Stimulated activated CD8-positive, alpha-beta memory T cell treated with anti-CD3 and anti-CD28 coated beads, Interleukin-7, amount 100 ng/mL, for 48 hours (primary cell): Measurements from ENCODE around the gene RASEF.
"Not testable (repeated sequence)": the region's sequence is repeated elsewhere in the genome, so short reads cannot be mapped to it uniquely, and the experiment has no call there.

ENCODE experiments used
- DNase-seq, 2 donors: peaks; one replicate each; pipeline ENCODE4 v3.0.0-alpha.2; 2020; ENCODE audit warnings: low read depth in 1 of 2; ENCODE audit errors: extremely low read depth in 1 of 2

The RASEF gene

DNA sequence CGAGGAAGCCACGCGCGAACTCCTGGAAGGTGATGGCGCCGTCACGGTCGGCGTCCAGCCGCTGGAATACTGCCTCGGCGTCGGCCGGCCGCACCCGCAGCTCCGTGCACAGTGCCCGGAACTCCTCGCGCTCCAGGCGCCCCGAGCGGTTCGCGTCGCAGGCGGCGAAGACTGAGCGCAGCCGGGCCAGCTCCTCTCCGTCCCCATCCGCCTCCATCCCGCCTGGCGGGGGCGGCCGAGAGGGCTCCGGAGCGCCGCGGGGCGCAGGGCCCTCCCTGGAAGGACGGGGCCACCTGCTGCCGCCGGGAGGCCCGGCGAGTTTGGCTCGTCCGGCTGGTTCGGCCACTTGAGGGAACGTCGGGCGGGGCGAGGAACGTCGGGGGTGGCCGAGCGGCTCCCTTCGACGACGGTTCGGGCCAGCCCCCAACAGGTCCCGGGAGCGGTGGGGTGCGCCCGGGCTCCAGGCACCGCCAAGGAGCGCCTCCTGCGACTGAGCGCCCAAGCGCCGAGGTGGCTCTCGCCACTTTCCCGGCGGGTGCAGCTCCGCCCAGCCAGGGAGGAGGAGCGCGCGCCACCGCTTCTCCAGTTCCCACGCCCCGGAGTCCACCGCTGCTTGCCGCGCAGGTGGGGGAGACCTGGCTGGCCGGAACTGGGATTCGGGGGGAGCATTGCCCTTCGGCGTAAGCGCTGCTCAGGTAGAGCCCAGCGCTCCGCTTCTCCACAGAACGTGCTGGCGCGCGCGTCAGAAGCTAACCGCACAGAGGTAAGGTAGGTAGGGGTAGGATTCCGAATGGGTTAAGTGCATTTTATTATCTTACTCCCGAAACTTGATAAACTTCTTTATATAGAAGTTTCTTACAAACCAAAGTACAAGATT, at the start of gene RASEF:
TSS of gene RASEF (minus strand) at position 492 of the 877 bp plus-strand sequence. CDS start at position 217, 275 bp downstream.
- no peak for DNase-seq

GRCh38 chr9:83111169-83111568, 48.2 kb upstream of the RASEF start:
- DNase-seq, result no peak

GRCh38 chr9:83109296-83109695, 46.4 kb upstream of the RASEF start:
- no peak for DNase-seq

GRCh38 chr9:83108208-83108607, 45.3 kb upstream of the RASEF start:
- no peak for DNase-seq

DNA sequence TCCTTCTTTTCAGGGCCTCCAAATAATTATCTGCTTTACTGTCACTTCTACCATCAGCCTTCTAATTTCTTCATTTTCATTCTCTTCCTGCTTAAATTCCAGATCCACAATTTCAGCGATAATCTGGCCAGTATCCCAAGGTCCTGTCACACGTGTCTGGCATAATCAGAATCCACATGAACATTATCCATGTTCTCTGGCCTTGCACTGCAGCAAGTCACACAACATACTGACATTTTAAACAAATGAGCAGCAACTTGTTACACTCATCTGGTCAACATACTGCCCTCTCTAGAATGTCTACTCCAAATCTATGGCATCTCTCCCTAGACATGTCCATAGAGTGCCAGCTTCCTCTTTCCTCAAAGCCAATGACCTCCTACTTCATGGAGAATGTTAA, 43.8 kb upstream of the RASEF start:
- no peak for DNase-seq

DNA sequence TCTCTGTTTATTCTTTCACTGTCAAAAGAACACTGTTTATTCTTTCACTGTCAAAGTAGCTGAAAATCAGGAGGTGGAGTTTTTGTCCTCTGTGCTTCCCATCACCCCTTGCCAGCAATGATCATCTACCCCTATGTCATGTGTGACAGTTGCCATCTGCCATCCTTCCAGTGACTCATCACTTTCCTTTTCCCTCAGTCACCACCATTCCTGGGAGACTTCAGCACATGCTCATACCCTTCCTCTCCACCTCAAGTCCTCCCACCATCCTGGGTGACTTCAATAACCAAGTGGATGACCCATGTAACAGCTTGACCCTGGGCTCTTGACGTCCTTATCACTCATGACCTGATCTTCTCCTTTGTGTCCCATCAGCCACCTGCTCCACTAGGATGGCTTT, 43.3 kb upstream of the RASEF start:
- no peak for DNase-seq

DNA sequence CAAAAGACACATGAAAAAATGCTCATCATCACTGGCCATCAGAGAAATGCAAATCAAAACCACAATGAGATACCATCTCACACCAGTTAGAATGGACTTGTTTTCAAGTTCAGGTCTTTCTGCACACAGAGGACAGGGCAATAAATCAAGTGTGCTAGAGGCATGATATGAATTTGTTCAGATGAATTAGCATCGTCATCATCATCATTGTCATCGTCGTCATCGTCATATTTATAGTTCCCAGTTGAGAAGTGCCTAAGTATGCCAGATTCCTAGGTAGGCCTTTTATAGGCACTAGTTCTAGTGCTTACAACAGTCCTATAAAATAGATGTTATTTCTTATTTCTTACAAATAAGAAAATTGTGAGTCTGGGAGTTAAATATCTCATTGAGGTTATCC, 34.7 kb upstream of the RASEF start:
- DNase-seq, result no peak

DNA sequence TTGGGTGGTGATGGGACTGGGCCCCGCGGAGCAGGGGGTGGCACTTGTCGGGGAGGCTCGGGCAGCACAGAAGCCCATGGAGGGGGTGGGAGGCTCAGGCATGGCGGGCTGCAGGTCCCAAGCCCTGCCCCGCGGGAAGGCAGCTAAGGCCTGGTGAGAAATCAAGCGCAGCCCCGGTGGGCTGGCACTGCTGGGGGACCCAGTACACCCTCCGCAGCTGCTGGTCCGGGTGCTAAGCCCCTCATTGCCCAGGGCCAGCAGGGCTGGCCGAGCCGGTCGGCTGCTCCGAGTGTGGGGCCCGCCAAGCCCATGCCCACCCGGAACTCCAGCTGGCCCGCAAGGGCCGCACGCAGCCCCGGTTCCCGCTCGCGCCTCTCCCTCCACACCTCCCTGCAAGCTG, 30.4 kb upstream of the RASEF start:
- DNase-seq, result not testable (repeated sequence)

GRCh38 chr9:83081846-83082245, 18.9 kb upstream of the RASEF start:
- DNase-seq, result no peak

DNA sequence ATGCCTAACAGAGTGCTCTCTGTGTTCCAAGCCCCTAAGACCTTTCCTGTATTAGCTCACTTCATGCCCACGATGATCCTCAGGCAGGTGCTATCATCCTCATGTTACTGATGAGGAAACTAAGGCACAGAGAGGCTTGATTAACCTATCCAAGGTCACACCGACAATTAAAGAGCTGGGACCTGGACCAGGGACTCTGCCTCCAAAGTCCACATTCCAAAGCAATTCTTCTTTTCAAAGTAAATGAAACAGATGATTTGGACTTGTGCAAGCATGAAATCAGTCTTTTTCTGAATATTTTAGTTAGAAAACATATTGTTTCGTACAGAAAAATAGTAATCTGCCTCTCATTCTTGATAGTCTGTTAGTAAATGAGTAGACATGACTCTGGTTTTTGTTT, 18.1 kb upstream of the RASEF start:
- DNase-seq, result no peak

DNA sequence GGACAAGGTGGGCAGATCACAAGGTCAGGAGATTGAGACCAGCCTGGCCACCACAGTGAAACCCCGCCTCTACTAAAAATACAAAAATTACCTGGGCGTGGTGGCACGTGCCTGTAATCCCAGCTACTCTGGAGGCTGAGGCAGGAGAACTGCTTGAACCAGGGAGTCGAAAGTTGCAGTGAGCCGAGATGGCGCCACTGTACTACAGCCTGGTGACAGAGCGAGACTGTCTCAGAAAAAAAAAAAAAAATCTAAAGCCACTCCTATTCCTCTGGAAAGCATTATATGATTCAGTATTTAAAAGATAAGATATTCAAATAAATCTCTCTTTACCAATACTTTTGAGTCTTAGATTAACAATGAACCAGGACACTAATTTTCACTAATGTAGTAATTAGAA, 13.0 kb upstream of the RASEF start:
- DNase-seq, result not testable (repeated sequence)

GRCh38 chr9:83072498-83072897, 9.6 kb upstream of the RASEF start:
- not testable (repeated sequence) for DNase-seq

DNA sequence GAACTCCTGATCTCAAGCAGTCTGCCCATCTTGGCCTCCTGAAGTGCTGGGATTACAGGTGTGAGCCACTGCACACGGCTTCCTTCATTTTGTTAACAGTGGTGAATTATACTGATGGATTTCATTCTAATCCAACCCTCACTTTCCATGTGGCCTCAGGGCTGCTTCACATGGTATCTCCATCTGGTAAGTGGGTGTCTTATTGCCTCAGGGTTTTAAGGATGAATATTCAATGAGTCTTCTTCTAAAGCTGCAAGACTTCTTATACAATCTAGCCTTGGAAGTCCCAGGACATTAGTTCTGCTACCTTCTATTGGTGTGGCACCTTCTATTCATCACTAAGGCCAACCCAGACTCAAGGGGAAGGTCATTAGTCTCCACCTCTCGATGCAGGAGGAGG, 8.7 kb upstream of the RASEF start:
- DNase-seq, result no peak

DNA sequence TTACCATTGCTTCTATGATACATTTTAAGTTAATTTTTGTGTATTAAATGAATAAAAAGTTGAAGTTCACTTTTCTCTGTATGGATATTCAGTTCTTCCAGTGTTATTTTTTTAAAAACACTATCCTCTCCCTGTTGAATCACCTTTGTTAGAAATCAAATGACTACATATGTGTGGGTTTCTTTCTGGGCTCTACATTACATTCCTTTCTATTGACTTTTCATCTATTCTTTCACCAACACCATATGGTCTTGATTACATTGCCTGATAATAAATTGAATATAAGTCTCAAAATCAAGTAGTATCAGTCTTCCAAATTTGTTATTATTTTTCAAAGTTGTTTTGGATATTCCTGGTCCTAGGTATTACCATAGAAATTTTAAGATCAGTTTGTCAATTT, 7.3 kb upstream of the RASEF start:
- DNase-seq, result no peak

- no peak for DNase-seq
These were observed 6.7 kb upstream of the RASEF start for GRCh38 chr9:83069651-83070050.

DNA sequence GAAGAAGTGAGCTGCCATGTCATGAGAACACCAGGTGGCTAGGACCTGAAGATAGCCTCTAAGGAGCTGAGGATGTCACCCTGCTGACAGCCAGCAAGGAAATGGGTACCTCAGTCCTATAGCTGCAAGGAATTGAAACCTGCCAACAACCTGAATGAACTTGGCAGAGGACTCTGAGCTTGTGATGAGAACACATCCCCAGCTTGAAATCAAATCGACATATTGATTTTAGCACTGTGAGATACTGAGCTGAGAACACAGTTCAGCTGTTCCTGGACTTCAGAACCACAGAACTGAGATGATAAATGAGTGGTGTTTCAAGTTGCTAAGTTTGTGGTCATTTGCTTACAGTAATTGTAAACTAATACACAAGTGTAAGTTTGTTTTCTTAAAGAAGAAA, 5.5 kb upstream of the RASEF start:
- no peak for DNase-seq

- DNase-seq, result no peak
These were observed 4.6 kb upstream of the RASEF start for GRCh38 chr9:83067579-83067978.

GRCh38 chr9:83066771-83067170, 3.8 kb upstream of the RASEF start:
- no peak for DNase-seq

DNA sequence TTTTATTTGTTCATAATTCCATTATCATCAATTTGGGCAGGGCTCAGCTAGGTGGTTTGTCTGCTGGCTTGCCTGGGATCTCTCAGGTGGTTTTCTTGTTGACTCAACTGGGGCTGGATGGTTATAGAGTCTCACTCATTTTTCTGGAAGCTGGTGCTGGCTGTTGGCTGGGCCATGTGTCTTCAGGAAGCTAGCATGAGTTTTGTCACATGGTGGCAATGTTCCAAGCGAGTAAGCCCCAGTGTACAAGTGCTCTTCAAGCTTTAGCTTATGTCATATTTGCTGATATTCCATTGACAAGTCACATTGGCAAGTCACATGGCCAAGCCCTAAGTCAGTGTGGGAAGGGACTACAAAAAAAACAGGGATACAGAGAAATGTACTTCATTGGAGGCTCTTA, 2.3 kb upstream of the RASEF start:
- DNase-seq, result no peak

DNA sequence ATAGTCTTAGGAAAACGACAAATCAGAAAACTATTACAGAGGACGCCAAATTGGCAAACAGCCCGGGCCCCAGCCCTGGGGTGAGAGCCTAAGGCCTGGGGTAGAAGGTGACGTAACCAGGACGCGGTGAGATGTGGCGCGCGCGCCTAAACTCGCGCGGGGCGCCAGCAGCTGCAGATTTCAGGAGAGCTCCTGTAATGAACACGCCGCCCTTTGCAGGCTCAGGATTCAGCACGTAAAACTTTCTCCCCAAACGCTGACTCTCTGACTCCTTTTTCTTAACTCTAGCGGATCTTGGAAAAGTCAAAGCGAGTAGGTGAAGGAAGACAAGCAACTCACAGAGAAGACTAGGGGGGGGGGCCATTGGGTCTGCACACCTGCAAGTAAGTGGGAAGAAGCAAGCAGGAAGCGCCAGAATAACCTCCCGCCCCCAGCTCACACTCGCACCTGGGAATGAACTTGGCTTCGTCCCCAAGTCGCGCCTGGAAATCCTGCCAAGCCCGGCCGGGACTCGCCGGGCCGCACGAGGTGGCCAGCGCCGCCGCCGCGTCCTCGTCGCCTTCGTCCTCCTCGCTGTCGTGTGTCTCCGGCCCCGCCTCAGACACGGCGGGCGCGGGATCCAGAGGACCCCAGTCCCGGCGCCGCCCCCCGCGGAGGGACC, 822 bp downstream of the RASEF start:
- no peak for DNase-seq

- DNase-seq, result no peak
These were observed 1.9 kb downstream of the RASEF start for GRCh38 chr9:83061036-83061435.

- DNase-seq, result no peak
These were observed 2.4 kb downstream of the RASEF start for GRCh38 chr9:83060556-83060955.
